GM21619 (cell line): ENCODE data around the gene ENC1.

Source experiments
- ATAC-seq: cut with Tn5 transposase; IDR thresholded peaks from one replicate; pipeline ENCODE4 v1.9.1; 2021; ENCODE audit not compliant: unreplicated experiment

ENC1 gene

GRCh38 chr5:74612045-74612444, 28.5 kb downstream of the ENC1 start:
- no peak for ATAC-seq

- ATAC-seq, result no peak
Measured at GRCh38 chr5:74608736-74609601, 31.6 kb downstream of the ENC1 start.

- ATAC-seq, result no peak
Measured at GRCh38 chr5:74605759-74606158, 34.8 kb downstream of the ENC1 start.

GRCh38 chr5:74603376-74603775, 37.2 kb downstream of the ENC1 start:
- ATAC-seq, result no peak

GRCh38 chr5:74599148-74599547, 41.4 kb downstream of the ENC1 start:
- ATAC-seq, result no peak

GRCh38 chr5:74598731-74599130, 41.8 kb downstream of the ENC1 start:
- no peak for ATAC-seq

GRCh38 chr5:74596927-74597326, 43.6 kb downstream of the ENC1 start:
- no peak for ATAC-seq

GRCh38 chr5:74595143-74595925, 45.2 kb downstream of the ENC1 start:
- ATAC-seq, result no peak

- ATAC-seq, result no peak
Measured at GRCh38 chr5:74594137-74595040, 46.1 kb downstream of the ENC1 start.

- no peak for ATAC-seq
Measured at GRCh38 chr5:74589204-74590056, 51.1 kb downstream of the ENC1 start.

GRCh38 chr5:74588415-74588814, 52.1 kb downstream of the ENC1 start:
- no peak for ATAC-seq

- ATAC-seq, result no peak
Measured at GRCh38 chr5:74587890-74588289, 52.6 kb downstream of the ENC1 start.

GRCh38 chr5:74587300-74587699, 53.2 kb downstream of the ENC1 start:
- no peak for ATAC-seq

GRCh38 chr5:74586856-74587255, 53.7 kb downstream of the ENC1 start:
- ATAC-seq, result no peak

GRCh38 chr5:74582853-74583252, 57.7 kb downstream of the ENC1 start:
- ATAC-seq, result no peak

- ATAC-seq, result no peak
Measured at GRCh38 chr5:74581988-74582365, 58.6 kb downstream of the ENC1 start.

GRCh38 chr5:74580729-74581109, 59.8 kb downstream of the ENC1 start:
- ATAC-seq, result no peak

GRCh38 chr5:74579215-74579614, 61.3 kb downstream of the ENC1 start:
- peak; percentile 73 for ATAC-seq

- no peak for ATAC-seq
Measured at GRCh38 chr5:74578356-74579044, 62.0 kb downstream of the ENC1 start.
